Measurements from ENCODE around the gene TRIM13. TPM values are rescaled to one million over a fixed set of nuclear protein-coding genes. Genes with fewer than 3 reads are reported as not detected.
"Not testable (repeated sequence)": the region's sequence is repeated elsewhere in the genome, so short reads cannot be mapped to it uniquely, and the experiment has no call there.

The TRIM13 gene
- total RNA-seq, 1 experiment from 2014 or later, result 13.4 TPM

GRCh38 chr13:49980266-49980665, 16.6 kb upstream of the TRIM13 start:
- Histone ChIP-seq H3K9me2 (ENCODE audit: insufficient read depth) (no peaks in the 10 kb centered on the region), H3K36me3 (ENCODE audit: low read depth) (no peaks in the 10 kb centered on the region), H3K9me3 (ENCODE audit: insufficient read depth, low read depth) (no peaks in the 10 kb centered on the region), H4K20me1 (ENCODE audit: insufficient read depth) (no peaks in the 10 kb centered on the region), H3K79me2 (ENCODE audit: low read depth) (no peaks in the 10 kb centered on the region), H3K4me2 (no peak overlapping the region), H3K4me3 (no peak overlapping the region), H2AFZ (no peak overlapping the region), H3F3A (ENCODE audit: insufficient read depth, low read depth) (no peaks in the 10 kb centered on the region), H3K27ac (no peak overlapping the region), H3K4me1 (replicated peaks; ENCODE audit: insufficient read depth) (no peaks in the 10 kb centered on the region), H3K27me3 (ENCODE audit: insufficient read depth, low read depth) (no peaks in the 10 kb centered on the region)
- no peak for TF ChIP-seq EZH2 (IDR thresholded peaks at IDR 0.05; ENCODE audit: low read depth)
- TF ChIP-seq, protein P1, sequence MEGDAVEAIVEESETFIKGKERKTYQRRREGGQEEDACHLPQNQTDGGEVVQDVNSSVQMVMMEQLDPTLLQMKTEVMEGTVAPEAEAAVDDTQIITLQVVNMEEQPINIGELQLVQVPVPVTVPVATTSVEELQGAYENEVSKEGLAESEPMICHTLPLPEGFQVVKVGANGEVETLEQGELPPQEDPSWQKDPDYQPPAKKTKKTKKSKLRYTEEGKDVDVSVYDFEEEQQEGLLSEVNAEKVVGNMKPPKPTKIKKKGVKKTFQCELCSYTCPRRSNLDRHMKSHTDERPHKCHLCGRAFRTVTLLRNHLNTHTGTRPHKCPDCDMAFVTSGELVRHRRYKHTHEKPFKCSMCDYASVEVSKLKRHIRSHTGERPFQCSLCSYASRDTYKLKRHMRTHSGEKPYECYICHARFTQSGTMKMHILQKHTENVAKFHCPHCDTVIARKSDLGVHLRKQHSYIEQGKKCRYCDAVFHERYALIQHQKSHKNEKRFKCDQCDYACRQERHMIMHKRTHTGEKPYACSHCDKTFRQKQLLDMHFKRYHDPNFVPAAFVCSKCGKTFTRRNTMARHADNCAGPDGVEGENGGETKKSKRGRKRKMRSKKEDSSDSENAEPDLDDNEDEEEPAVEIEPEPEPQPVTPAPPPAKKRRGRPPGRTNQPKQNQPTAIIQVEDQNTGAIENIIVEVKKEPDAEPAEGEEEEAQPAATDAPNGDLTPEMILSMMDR (conservative IDR thresholded peaks at IDR 0.05), result no peak
- intact Hi-C loops (cut with micrococcal nuclease; ENCODE audit: unreplicated experiment), result no loop called here
- no TSS peak for BruUV-seq (replicated peaks)
- ChIA-PET CTCF (interaction anchor here (1.4 kb wide), 1 partner anchor 17 kb away, joined by 5 read pairs; no protein-coding TSS in a partner anchor), POLR2A (ENCODE audit: unreplicated experiment) (no interaction called here)
- no peak for DNase-seq

DNA sequence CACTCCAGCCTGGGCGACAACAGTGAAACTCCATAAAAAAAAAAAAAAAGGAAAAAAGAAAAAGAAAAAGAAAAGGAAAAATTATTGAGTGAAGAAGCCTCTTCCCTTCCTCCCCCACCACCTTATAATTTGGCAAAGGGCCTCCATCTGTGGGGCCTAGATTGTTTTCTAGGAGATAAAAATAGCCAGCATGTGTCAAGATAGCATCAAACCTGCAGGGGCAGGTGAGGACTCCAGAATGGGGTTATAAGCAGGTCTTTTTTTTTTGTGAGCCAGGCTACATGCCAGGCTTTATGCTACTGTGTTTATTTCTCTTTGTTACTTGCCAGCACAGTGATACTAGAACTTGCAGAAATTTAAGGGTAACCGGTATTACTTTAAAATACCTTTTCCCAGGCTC, 11.7 kb upstream of the TRIM13 start:
- no peak for DNase-seq
- H3K36me3 ChIP-seq (ENCODE audit: low read depth), result no peaks in the 10 kb centered on the region
- no peak overlapping the region for H2AFZ ChIP-seq
- TF ChIP-seq EZH2 (IDR thresholded peaks at IDR 0.05; ENCODE audit: low read depth), result no peak
- TF ChIP-seq, protein P1 (conservative IDR thresholded peaks at IDR 0.05), result no peak
- no peak overlapping the region for H3K4me2 ChIP-seq
- intact Hi-C loops (cut with micrococcal nuclease; ENCODE audit: unreplicated experiment), result no loop called here
- no peaks in the 10 kb centered on the region for H3K27me3 ChIP-seq (ENCODE audit: insufficient read depth, low read depth)
- no peaks in the 10 kb centered on the region for H3F3A ChIP-seq (ENCODE audit: insufficient read depth, low read depth)
- BruUV-seq (replicated peaks), result no TSS peak
- no peaks in the 10 kb centered on the region for H3K9me3 ChIP-seq (ENCODE audit: insufficient read depth, low read depth)
- no peaks in the 10 kb centered on the region for H3K4me1 ChIP-seq (replicated peaks; ENCODE audit: insufficient read depth)
- no peak overlapping the region for H3K27ac ChIP-seq
- no peaks in the 10 kb centered on the region for H4K20me1 ChIP-seq (ENCODE audit: insufficient read depth)
- H3K4me3 ChIP-seq, result no peak overlapping the region
- ChIA-PET CTCF (no interaction called here), POLR2A (ENCODE audit: unreplicated experiment) (no interaction called here)
- no peaks in the 10 kb centered on the region for H3K79me2 ChIP-seq (ENCODE audit: low read depth)
- no peaks in the 10 kb centered on the region for H3K9me2 ChIP-seq (ENCODE audit: insufficient read depth)

DNA sequence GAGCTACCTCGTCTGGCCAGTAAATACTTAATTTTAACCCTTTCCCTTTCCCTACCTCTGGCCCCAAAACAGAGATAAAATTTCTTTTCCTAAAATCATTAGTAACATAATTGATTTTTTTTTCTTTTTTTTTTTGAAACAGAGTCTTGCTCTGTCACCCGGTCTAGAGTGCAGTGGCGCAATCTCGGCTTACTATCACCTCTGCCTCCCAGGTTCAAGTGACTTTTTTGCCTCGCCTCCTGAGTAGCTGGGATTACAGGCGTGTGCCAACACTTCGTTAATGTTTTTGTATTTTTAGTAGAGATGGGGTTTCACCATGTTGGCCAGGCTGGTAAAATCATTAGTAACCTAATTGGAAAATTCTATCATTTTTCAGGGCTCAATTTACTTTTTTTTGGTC, 10.4 kb upstream of the TRIM13 start:
- CTCF ChIA-PET, result no interaction called here
- no TSS peak for BruUV-seq (replicated peaks)
- no peaks in the 10 kb centered on the region for H3K79me2 ChIP-seq (ENCODE audit: low read depth)

DNA sequence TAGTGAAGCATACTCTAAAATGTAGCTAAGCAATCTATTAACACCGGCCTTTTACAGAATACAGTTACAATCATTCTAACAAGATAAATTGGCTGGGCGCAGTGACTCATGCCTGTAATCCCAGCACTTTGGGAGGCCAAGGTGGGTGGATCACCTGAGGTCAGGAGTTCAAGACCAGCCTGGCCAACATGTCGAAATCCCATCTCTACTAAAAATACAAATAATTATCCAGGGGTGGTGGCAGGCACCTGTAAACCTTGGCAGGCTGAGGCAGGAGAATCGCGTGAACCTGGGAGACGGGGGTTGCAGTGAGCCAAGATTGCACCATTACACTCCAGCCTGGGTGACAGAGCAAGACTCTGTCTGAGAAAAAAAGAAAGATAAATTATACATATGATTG, 6.2 kb upstream of the TRIM13 start:
- H3K9me3 ChIP-seq (ENCODE audit: insufficient read depth, low read depth); H3K27ac ChIP-seq; CTCF ChIA-PET; H3K4me1 ChIP-seq (replicated peaks; ENCODE audit: insufficient read depth); H3F3A ChIP-seq (ENCODE audit: insufficient read depth, low read depth); H3K27me3 ChIP-seq (ENCODE audit: insufficient read depth, low read depth); H3K4me2 ChIP-seq; H3K9me2 ChIP-seq (ENCODE audit: insufficient read depth); H4K20me1 ChIP-seq (ENCODE audit: insufficient read depth); BruUV-seq (replicated peaks); POLR2A ChIA-PET (ENCODE audit: unreplicated experiment); H3K79me2 ChIP-seq (ENCODE audit: low read depth); H3K36me3 ChIP-seq (ENCODE audit: low read depth); H2AFZ ChIP-seq; DNase-seq; H3K4me3 ChIP-seq: not testable (repeated sequence)
- intact Hi-C loops (cut with micrococcal nuclease; ENCODE audit: unreplicated experiment), result loop anchor here (10.0 kb wide), 1 partner anchor 136 kb away; no protein-coding TSS in a partner anchor

More for the DNA sequence above, 10.4 kb upstream of the TRIM13 start:
- POLR2A ChIA-PET (ENCODE audit: unreplicated experiment), result no interaction called here
- H3K9me2 ChIP-seq (ENCODE audit: insufficient read depth), result no peaks in the 10 kb centered on the region
- H3K27me3 ChIP-seq (ENCODE audit: insufficient read depth, low read depth), result no peaks in the 10 kb centered on the region
- intact Hi-C loops (cut with micrococcal nuclease; ENCODE audit: unreplicated experiment), result no loop called here
- no peaks in the 10 kb centered on the region for H3K9me3 ChIP-seq (ENCODE audit: insufficient read depth, low read depth)
- no peaks in the 10 kb centered on the region for H4K20me1 ChIP-seq (ENCODE audit: insufficient read depth)
- H3K27ac ChIP-seq, result no peak overlapping the region
- H3K4me2 ChIP-seq, result no peak overlapping the region
- no peak overlapping the region for H2AFZ ChIP-seq
- DNase-seq, result no peak
- H3K4me1 ChIP-seq (replicated peaks; ENCODE audit: insufficient read depth), result peaks cover 8% of the 10 kb centered on the region
- TF ChIP-seq EZH2 (IDR thresholded peaks at IDR 0.05; ENCODE audit: low read depth), result no peak
- TF ChIP-seq, protein P1 (conservative IDR thresholded peaks at IDR 0.05), result no peak
- H3F3A ChIP-seq (ENCODE audit: insufficient read depth, low read depth), result 0 out of 2 replicates have a peak, but pooled peaks cover 4% of the 10 kb centered on the region
- no peak overlapping the region for H3K4me3 ChIP-seq
- no peaks in the 10 kb centered on the region for H3K36me3 ChIP-seq (ENCODE audit: low read depth)

All from PC-9 (cell line).